NCI-H2107 (cell line): ENCODE data around the gene DDX60.
"Not testable (repeated sequence)": the region's sequence is repeated elsewhere in the genome, so short reads cannot be mapped to it uniquely, and the experiment has no call there.

ENCODE experiments used
- DNase-seq: peaks from one replicate; lab custom pipeline; 2025; lab: John Stamatoyannopoulos, UW

Gene DDX60, protein sequence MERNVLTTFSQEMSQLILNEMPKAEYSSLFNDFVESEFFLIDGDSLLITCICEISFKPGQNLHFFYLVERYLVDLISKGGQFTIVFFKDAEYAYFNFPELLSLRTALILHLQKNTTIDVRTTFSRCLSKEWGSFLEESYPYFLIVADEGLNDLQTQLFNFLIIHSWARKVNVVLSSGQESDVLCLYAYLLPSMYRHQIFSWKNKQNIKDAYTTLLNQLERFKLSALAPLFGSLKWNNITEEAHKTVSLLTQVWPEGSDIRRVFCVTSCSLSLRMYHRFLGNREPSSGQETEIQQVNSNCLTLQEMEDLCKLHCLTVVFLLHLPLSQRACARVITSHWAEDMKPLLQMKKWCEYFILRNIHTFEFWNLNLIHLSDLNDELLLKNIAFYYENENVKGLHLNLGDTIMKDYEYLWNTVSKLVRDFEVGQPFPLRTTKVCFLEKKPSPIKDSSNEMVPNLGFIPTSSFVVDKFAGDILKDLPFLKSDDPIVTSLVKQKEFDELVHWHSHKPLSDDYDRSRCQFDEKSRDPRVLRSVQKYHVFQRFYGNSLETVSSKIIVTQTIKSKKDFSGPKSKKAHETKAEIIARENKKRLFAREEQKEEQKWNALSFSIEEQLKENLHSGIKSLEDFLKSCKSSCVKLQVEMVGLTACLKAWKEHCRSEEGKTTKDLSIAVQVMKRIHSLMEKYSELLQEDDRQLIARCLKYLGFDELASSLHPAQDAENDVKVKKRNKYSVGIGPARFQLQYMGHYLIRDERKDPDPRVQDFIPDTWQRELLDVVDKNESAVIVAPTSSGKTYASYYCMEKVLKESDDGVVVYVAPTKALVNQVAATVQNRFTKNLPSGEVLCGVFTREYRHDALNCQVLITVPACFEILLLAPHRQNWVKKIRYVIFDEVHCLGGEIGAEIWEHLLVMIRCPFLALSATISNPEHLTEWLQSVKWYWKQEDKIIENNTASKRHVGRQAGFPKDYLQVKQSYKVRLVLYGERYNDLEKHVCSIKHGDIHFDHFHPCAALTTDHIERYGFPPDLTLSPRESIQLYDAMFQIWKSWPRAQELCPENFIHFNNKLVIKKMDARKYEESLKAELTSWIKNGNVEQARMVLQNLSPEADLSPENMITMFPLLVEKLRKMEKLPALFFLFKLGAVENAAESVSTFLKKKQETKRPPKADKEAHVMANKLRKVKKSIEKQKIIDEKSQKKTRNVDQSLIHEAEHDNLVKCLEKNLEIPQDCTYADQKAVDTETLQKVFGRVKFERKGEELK (N-terminal part only)

DNA sequence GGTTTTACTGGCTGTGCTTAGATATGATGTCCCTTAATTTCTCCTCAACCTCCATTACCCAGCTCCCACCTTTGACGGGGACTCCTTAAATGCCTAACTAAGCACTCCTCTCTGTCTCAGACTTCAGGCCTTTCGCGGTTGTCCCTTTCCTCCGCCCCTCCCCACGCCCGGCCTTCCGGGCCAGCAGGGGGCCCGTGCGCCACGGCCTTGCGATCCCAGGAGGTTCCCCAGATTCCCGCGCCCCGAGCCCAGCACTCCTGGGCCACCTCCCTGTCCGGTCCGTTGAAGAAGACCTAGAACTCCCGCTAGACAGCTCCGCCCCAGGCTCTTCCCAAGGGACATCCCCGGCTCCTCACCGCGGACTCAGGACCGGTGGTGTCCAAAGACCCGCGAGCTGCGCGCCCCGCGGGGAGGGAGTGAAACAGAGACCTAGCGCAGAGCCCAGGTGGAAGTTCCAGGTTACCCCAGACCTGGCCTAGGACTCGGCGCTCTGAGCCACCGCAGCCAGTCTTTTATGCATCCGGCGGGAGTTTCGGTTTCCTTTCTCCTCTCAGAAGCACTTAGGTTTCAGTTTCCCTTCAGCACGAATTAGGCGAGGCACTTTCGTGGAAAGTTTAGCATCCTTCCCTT lies at the start of gene DDX60:
TSS of gene DDX60 (minus strand) at position 487 of the 630 bp plus-strand sequence. CDS start 7,493 bp downstream, outside the sequence.
- peak; percentile 62 for DNase-seq

DNA sequence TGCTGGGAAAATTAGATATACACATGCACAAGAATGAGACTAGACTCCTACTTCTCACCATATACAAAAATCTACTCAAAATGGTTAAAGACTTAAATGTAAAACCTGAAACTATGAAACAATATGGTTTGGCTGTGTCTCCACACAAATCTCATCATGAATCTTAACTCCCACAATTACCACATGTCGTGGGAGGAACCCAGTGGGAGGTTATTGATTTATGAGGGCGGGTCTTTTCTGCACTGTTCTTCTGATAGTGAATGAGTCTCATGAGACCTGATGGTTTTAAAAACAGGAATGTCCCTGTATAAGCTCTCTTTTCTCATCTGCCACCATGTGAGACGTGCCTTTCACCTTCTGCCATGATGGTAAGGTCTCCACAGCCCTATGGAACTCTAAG lies 48.5 kb upstream of the DDX60 start:
- DNase-seq: no peak

GRCh38 chr4:168362025-168362401 lies 43.5 kb upstream of the DDX60 start:
- no peak for DNase-seq

DNA sequence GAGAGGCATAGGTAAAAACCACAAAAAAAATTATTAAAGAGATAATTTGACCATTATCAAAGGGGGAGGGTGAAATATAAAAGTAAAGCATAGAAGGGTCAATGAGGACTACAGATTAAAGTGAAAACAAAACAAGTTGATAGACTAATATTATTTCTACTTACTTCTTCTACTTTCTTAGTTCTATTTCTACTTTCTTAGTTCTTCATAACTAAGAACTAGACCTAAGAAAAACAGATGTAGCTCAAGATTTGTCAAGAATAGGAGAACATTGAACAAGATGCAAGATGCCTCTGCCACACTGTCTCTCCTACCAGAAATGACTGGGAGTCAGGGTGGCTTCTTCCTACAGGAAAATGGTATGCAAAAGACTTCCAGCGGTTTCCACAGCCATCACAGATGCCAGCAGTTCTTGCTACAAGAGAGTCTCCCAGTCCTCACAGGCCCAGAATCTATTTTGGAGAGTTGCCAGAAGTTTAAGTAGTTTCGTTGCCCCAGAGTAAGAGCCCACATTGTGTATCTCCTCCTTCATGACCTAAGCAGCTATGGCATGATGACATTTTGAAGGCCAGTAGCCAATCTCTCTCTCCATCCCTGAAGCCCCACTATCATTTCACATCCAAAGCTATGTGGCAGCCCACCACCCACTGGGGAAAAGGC lies 42.9 kb upstream of the DDX60 start:
- DNase-seq: no peak

- DNase-seq: no peak
Observed at GRCh38 chr4:168360271-168360670, 41.7 kb upstream of the DDX60 start.

DNA sequence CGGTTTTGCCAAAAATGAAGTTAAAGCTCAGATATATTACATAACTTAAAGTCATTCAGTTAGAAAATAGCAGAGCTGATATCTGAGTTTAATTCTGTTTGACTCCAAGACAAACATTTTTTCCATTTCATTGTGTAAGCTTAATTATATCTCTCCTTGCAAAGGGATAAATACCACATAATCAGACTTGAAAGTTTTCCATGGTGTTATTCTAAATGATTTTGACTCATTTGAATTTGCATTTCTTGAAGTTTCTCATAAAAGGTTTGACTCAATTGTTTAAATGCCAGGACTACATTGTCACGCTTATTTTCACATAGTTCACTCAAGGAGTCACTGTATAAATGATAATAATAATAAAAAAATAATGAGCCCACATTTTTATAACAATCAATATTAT lies 39.4 kb upstream of the DDX60 start:
- DNase-seq: no peak

GRCh38 chr4:168353746-168354145 lies 35.2 kb upstream of the DDX60 start:
- no peak for DNase-seq

DNA sequence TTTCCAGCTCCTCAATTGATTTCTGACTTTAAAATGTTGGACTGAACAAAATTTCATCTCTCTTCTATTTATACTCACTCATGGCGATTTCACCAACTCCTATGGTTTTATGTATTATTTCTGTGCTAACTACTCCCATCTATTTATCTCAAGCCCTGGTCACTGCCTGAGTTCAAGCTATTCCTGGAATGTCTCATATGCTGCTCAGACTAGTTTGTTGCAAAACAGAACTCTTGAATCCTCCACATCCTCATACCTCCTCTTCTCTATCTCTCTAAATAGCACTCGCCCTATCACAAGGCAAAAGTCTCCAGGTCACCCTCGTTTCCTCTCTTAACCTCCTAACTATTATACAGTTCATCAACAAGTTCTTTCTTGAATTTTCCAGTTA lies 19.0 kb upstream of the DDX60 start:
- DNase-seq: no peak

DNA sequence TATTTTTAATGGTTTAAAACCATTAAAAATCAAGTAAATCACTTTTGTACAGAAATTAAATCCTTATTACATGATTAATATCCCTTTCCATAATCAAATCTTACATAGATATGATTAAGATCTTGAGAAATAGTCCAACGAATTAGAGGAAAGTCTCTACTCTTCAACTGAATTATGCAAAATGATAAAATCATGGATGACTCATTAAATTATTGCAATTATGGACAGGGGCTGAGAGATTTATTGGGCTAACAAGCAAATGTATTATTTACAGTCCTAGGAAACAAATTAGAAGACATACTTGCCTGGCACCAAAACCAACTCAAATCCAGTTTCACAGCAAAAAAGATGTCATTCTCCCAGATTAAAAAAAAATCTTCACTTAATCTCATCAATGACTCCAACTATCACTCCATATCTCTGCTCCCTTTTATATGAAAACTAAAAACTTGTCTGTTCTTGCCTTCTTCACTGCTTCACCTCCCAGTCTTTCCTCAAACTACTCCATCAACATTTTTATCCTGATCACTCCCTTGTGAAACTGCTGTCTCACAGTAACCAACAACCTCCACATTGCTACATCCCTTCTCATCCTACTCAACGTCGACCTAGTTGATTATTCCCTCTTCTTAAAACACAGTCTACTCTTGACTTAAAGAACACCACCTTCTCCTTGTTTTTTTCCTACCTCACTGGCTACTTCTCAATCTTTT lies 18.4 kb upstream of the DDX60 start:
- no peak for DNase-seq

DNA sequence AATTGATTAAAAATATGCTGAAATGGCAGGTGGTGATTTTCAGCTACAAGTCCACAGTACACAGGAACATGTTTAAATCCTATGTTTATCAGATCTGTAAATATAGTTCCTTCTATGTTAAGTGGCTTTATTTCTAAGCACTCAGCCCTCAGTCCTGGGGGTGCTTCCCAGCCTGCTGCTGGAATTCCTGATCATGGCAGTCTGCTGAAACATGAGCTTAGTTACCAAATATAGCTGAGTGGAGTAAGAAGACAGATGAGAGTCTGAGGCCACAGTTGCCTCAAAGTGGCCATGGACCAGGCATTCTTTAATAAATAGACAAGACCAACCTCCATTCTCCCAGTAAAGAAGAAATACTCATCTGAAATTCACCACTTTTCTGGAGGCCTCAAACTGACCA lies 17.1 kb upstream of the DDX60 start:
- DNase-seq: no peak

DNA sequence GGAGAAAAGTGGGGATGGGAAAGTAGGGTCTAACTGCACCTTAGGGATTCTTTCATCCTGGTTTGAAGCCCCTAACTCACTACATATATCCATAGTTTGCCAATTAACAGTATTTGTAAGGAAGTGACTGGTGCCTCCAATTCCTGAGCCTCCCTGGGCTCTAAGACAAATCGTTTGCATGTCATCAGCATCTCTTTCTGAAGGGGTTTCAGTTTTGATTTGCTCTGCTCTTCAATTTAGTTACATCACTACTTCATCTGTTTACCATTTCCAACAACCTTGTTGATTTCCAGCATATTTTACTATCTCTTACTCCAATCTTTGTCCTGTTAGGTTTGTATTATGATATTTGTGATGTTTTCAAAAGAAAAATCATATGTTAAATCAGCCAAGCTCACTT lies 15.5 kb upstream of the DDX60 start:
- DNase-seq: no peak

GRCh38 chr4:168330575-168330974 lies 12.0 kb upstream of the DDX60 start:
- not testable (repeated sequence) for DNase-seq

- no peak for DNase-seq
Observed at GRCh38 chr4:168325591-168325990, 7.0 kb upstream of the DDX60 start.

GRCh38 chr4:168321006-168321405 lies 2.5 kb upstream of the DDX60 start:
- DNase-seq: no peak

GRCh38 chr4:168319486-168320019 lies 1.0 kb upstream of the DDX60 start:
- DNase-seq: no peak

GRCh38 chr4:168317621-168318020 lies 931 bp downstream of the DDX60 start:
- no peak for DNase-seq

GRCh38 chr4:168309781-168310180 lies 8.8 kb downstream of the DDX60 start:
- DNase-seq: no peak

- DNase-seq: no peak
Observed at GRCh38 chr4:168308912-168309311, 9.6 kb downstream of the DDX60 start.

- DNase-seq: no peak
Observed at GRCh38 chr4:168306476-168306875, 12.1 kb downstream of the DDX60 start.

- no peak for DNase-seq
Observed at GRCh38 chr4:168304744-168305459, 13.7 kb downstream of the DDX60 start.
